ENCODE data around the gene LAMB3.

The LAMB3 gene

GRCh38 chr1:209598227-209598626 is 54.0 kb downstream of the LAMB3 start:
- DNase-seq (ENCODE audit: extremely low spot score), result no peak
- no peak for TF ChIP-seq PKNOX1 (IDR thresholded peaks at IDR 0.05)
- TF ChIP-seq SUZ12 (IDR thresholded peaks at IDR 0.05), result no peak
- no peak for TF ChIP-seq CTBP1 (IDR thresholded peaks at IDR 0.05; ENCODE audit: borderline replicate concordance)
- TF ChIP-seq L3MBTL2 (conservative IDR thresholded peaks at IDR 0.05), result no peak
- TF ChIP-seq FOXA1 (IDR thresholded peaks at IDR 0.05), result no peak
- ChIA-PET POLR2A (interaction anchor here (0.7 kb wide), 1 partner anchor 177 kb away, joined by 3 read pairs; no protein-coding TSS in a partner anchor), CTCF (no interaction called here)

GRCh38 chr1:209597499-209597898 is 54.7 kb downstream of the LAMB3 start:
- CTCF ChIA-PET, result no interaction called here

GRCh38 chr1:209595599-209596285 is 56.5 kb downstream of the LAMB3 start:
- TF ChIP-seq PKNOX1 (IDR thresholded peaks at IDR 0.05), result no peak
- TF ChIP-seq TARDBP (IDR thresholded peaks at IDR 0.05), result no peak
- no peak for TF ChIP-seq SP1 (IDR thresholded peaks at IDR 0.05)
- TF ChIP-seq HDGF (IDR thresholded peaks at IDR 0.05; ENCODE audit: borderline replicate concordance), result no peak
- TF ChIP-seq SUZ12 (IDR thresholded peaks at IDR 0.05), result no peak
- TF ChIP-seq NFRKB (IDR thresholded peaks at IDR 0.05), result no peak
- TF ChIP-seq CTBP1 (IDR thresholded peaks at IDR 0.05; ENCODE audit: borderline replicate concordance), result no peak
- no peak for TF ChIP-seq BHLHE40 (IDR thresholded peaks at IDR 0.05; ENCODE audit: borderline replicate concordance)
- ChIA-PET POLR2A (no interaction called here), CTCF (no interaction called here)
- DNase-seq (ENCODE audit: extremely low spot score), result no peak

More at GRCh38 chr1:209597499-209597898, 54.7 kb downstream of the LAMB3 start:
- TF ChIP-seq ARNT (IDR thresholded peaks at IDR 0.05) (no peak), L3MBTL2 (conservative IDR thresholded peaks at IDR 0.05) (no peak), CTBP1 (IDR thresholded peaks at IDR 0.05; ENCODE audit: borderline replicate concordance) (no peak), PKNOX1 (IDR thresholded peaks at IDR 0.05) (no peak), ELF4 (IDR thresholded peaks at IDR 0.05) (no peak)
- POLR2A ChIA-PET, result no interaction called here
- no peak for DNase-seq (ENCODE audit: extremely low spot score)

GRCh38 chr1:209595028-209595427 is 57.2 kb downstream of the LAMB3 start:
- CTCF ChIA-PET, result interaction anchor here (1.3 kb wide), 1 partner anchor 32 kb away, joined by 3 read pairs; no protein-coding TSS in a partner anchor
- DNase-seq (ENCODE audit: extremely low spot score), result no peak
- no peak for TF ChIP-seq CTBP1 (IDR thresholded peaks at IDR 0.05; ENCODE audit: borderline replicate concordance)
- POLR2A ChIA-PET, result no interaction called here

- CTCF ChIA-PET, result interaction anchor here (1.3 kb wide), 2 partner anchors 25 to 33 kb away, joined by 3 read pairs; no protein-coding TSS in a partner anchor
- POLR2A ChIA-PET, result no interaction called here
- TF ChIP-seq FOXK2 (IDR thresholded peaks at IDR 0.05), result no peak
- TF ChIP-seq NFRKB (IDR thresholded peaks at IDR 0.05), result no peak
- TF ChIP-seq LEF1 (IDR thresholded peaks at IDR 0.05; ENCODE audit: borderline replicate concordance), result no peak
- no peak for TF ChIP-seq ELF4 (IDR thresholded peaks at IDR 0.05)
- TF ChIP-seq HDGF (IDR thresholded peaks at IDR 0.05; ENCODE audit: borderline replicate concordance), result no peak
- no peak for TF ChIP-seq ZNF384 (IDR thresholded peaks at IDR 0.05)
- no peak for TF ChIP-seq TARDBP (IDR thresholded peaks at IDR 0.05)
- TF ChIP-seq ARNT (IDR thresholded peaks at IDR 0.05), result no peak
- TF ChIP-seq L3MBTL2 (conservative IDR thresholded peaks at IDR 0.05), result no peak
- no peak for TF ChIP-seq SUZ12 (IDR thresholded peaks at IDR 0.05)
- no peak for TF ChIP-seq CTBP1 (IDR thresholded peaks at IDR 0.05; ENCODE audit: borderline replicate concordance)
- TF ChIP-seq FOXM1 (IDR thresholded peaks at IDR 0.05; ENCODE audit: borderline replicate concordance), result no peak
- TF ChIP-seq SP1 (IDR thresholded peaks at IDR 0.05), result no peak
- no peak for TF ChIP-seq BHLHE40 (IDR thresholded peaks at IDR 0.05; ENCODE audit: borderline replicate concordance)
- no peak for TF ChIP-seq PKNOX1 (IDR thresholded peaks at IDR 0.05)
- DNase-seq (ENCODE audit: extremely low spot score), result no peak
Measured at GRCh38 chr1:209594440-209594839, 57.8 kb downstream of the LAMB3 start.

- ChIA-PET POLR2A (no interaction called here), CTCF (interaction anchor here (1.3 kb wide), 2 partner anchors 24 to 34 kb away, joined by 3 read pairs; no protein-coding TSS in a partner anchor)
- DNase-seq (ENCODE audit: extremely low spot score), result no peak
- TF ChIP-seq FOXK2 (IDR thresholded peaks at IDR 0.05) (no peak), ARNT (IDR thresholded peaks at IDR 0.05) (no peak), L3MBTL2 (conservative IDR thresholded peaks at IDR 0.05) (no peak), BHLHE40 (IDR thresholded peaks at IDR 0.05; ENCODE audit: borderline replicate concordance) (no peak), SUZ12 (IDR thresholded peaks at IDR 0.05) (no peak), SP1 (IDR thresholded peaks at IDR 0.05) (no peak), LEF1 (IDR thresholded peaks at IDR 0.05; ENCODE audit: borderline replicate concordance) (no peak), TARDBP (IDR thresholded peaks at IDR 0.05) (no peak), ZNF384 (IDR thresholded peaks at IDR 0.05) (no peak), FOXM1 (IDR thresholded peaks at IDR 0.05; ENCODE audit: borderline replicate concordance) (no peak), HDGF (IDR thresholded peaks at IDR 0.05; ENCODE audit: borderline replicate concordance) (no peak), ELF4 (IDR thresholded peaks at IDR 0.05) (no peak), NFRKB (IDR thresholded peaks at IDR 0.05) (no peak), CTBP1 (IDR thresholded peaks at IDR 0.05; ENCODE audit: borderline replicate concordance) (no peak), FOXA1 (IDR thresholded peaks at IDR 0.05) (no peak), PKNOX1 (IDR thresholded peaks at IDR 0.05) (no peak)
Measured at GRCh38 chr1:209593747-209594146, 58.5 kb downstream of the LAMB3 start.
